ENCODE data around the gene MEGF6. TPM values are rescaled to one million over a fixed set of nuclear protein-coding genes. Genes with fewer than 3 reads are reported as not detected.

MEGF6 gene
- total RNA-seq, 2 experiments from 2014 or later, result 2.6 to 4.5 TPM

GRCh38 chr1:3522564-3523265 is 88.6 kb downstream of the MEGF6 start:
- DNase-seq (no peak), ATAC-seq (no peak)
- Mint-ChIP-seq H3K4me1 (no peaks in the 10 kb centered on the region), H3K27ac (no peak overlapping the region), H3K27me3 (no peaks in the 10 kb centered on the region), H3K36me3 (ENCODE audit: low read depth) (no peaks in the 10 kb centered on the region), H3K9me3 (ENCODE audit: low read depth) (no peaks in the 10 kb centered on the region), H3K4me3 (no peak overlapping the region)
- ChIA-PET POLR2A (no interaction called here), CTCF (interaction anchor here (0.7 kb wide), 1 partner anchor 984 kb away, joined by 3 read pairs; no protein-coding TSS in a partner anchor)
- intact Hi-C loops (cut with DNase I, micrococcal nuclease), result no loop called here

DNA sequence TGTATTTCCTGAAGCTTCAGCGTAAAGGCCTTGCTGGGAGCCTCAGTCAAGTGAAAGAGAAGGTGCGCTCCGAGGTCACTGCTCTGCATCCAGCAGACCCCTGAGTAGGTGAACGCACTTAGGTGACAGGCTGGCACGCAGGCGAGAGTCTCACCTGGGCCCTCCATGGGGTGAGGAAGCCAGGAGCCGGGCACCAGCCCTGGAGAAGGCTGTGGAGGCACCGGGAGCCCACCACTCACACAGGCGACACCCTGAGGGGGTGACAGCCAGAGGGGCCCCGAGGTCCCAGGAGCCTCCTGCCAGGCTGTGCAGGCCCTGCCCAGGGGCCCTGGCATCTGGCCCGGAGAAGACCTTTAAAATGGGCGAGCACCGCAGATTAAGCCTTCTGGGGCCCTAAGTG is 89.2 kb downstream of the MEGF6 start:
- no peaks in the 10 kb centered on the region for H3K4me1 Mint-ChIP-seq
- H3K27me3 Mint-ChIP-seq, result no peaks in the 10 kb centered on the region
- intact Hi-C loops (cut with DNase I, micrococcal nuclease), result no loop called here
- H3K36me3 Mint-ChIP-seq (ENCODE audit: low read depth), result no peaks in the 10 kb centered on the region
- ChIA-PET CTCF (no interaction called here), POLR2A (no interaction called here)
- H3K27ac Mint-ChIP-seq, result no peak overlapping the region
- DNase-seq, result no peak
- H3K4me3 Mint-ChIP-seq, result no peak overlapping the region
- H3K9me3 Mint-ChIP-seq (ENCODE audit: low read depth), result no peaks in the 10 kb centered on the region
- no peak for ATAC-seq

DNA sequence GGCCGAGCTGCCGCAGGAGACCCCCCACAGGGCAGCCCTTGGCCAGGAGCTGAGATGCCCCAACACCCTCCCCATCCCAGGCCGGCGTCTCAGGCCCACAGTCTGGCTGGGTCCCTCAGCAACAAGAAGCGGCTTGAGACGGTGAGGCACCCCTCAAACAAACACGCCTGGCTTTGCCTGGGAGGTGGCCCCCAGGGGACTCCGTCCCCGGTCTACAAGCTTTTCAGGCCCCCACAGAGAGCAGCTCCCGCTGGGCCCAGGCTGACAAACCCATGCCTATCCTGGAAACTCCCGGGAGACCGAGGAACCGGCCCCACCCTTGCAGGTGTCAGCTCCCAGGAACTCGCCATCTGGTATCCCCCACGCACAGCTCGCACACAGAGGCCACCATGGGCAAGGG is 89.9 kb downstream of the MEGF6 start:
- no peak for ATAC-seq
- Mint-ChIP-seq H3K27ac (no peak overlapping the region), H3K4me3 (no peak overlapping the region), H3K4me1 (no peaks in the 10 kb centered on the region), H3K36me3 (ENCODE audit: low read depth) (no peaks in the 10 kb centered on the region), H3K9me3 (ENCODE audit: low read depth) (no peaks in the 10 kb centered on the region), H3K27me3 (no peaks in the 10 kb centered on the region)
- DNase-seq, result no peak
- intact Hi-C loops (cut with DNase I, micrococcal nuclease), result no loop called here
- CTCF ChIA-PET, result no interaction called here
- POLR2A ChIA-PET, result no interaction called here

GRCh38 chr1:3520419-3521378 is 90.6 kb downstream of the MEGF6 start:
- H3K27ac Mint-ChIP-seq, result no peak overlapping the region
- ATAC-seq (no peak), DNase-seq (no peak)
- no peaks in the 10 kb centered on the region for H3K36me3 Mint-ChIP-seq (ENCODE audit: low read depth)
- intact Hi-C loops (cut with DNase I, micrococcal nuclease), result no loop called here
- H3K9me3 Mint-ChIP-seq (ENCODE audit: low read depth), result no peaks in the 10 kb centered on the region
- no peaks in the 10 kb centered on the region for H3K4me1 Mint-ChIP-seq
- H3K4me3 Mint-ChIP-seq, result no peak overlapping the region
- ChIA-PET POLR2A (no interaction called here), CTCF (no interaction called here)
- no peaks in the 10 kb centered on the region for H3K27me3 Mint-ChIP-seq

- no peak for ATAC-seq
- Mint-ChIP-seq H3K4me3 (no peak overlapping the region), H3K27me3 (no peaks in the 10 kb centered on the region), H3K36me3 (ENCODE audit: low read depth) (no peaks in the 10 kb centered on the region), H3K9me3 (ENCODE audit: low read depth) (no peaks in the 10 kb centered on the region), H3K4me1 (no peaks in the 10 kb centered on the region), H3K27ac (no peak overlapping the region)
- POLR2A ChIA-PET, result no interaction called here
- intact Hi-C loops (cut with DNase I, micrococcal nuclease), result no loop called here
- no peak for DNase-seq
- CTCF ChIA-PET, result interaction anchor here (1.1 to 2.0 kb wide), 2 partner anchors 101 to 102 kb away, joined by 3 to 5 read pairs; no protein-coding TSS in a partner anchor
These were observed 91.9 kb downstream of the MEGF6 start for GRCh38 chr1:3519301-3519885.

DNA sequence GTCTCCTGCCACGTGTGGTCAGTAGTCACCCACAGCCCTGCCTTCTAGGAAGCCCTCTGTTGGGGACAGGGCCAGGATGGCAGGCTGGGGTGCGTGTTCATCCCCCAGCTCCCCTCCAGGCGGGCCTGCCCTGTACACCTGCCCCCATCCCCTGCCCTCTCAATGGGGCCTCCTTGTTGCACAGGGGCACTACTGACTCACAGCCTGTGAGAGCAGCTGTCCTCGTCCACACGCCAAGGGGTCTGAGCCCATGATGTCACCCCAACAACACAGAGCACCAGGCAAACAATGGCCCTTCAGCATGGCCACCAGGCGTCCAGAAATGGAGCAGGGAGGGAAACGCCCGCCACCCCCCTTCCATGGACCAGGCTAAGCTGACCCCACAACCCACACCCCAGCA is 92.6 kb downstream of the MEGF6 start:
- Mint-ChIP-seq H3K27ac (no peak overlapping the region), H3K4me3 (no peak overlapping the region), H3K9me3 (ENCODE audit: low read depth) (no peaks in the 10 kb centered on the region), H3K27me3 (no peaks in the 10 kb centered on the region), H3K36me3 (ENCODE audit: low read depth) (no peaks in the 10 kb centered on the region), H3K4me1 (no peaks in the 10 kb centered on the region)
- POLR2A ChIA-PET, result no interaction called here
- no peak for ATAC-seq
- intact Hi-C loops (cut with DNase I, micrococcal nuclease), result no loop called here
- CTCF ChIA-PET, result interaction anchor here (0.6 to 2.0 kb wide), 7 partner anchors 11 to 206 kb away, joined by 3 to 9 read pairs (median 4); no protein-coding TSS in a partner anchor
- no peak for DNase-seq

GRCh38 chr1:3518256-3518655 is 93.1 kb downstream of the MEGF6 start:
- ChIA-PET CTCF (interaction anchor here (0.6 to 2.0 kb wide), 8 partner anchors 9 to 206 kb away, joined by 3 to 9 read pairs (median 4); no protein-coding TSS in a partner anchor), POLR2A (no interaction called here)
- no peaks in the 10 kb centered on the region for H3K36me3 Mint-ChIP-seq (ENCODE audit: low read depth)
- ATAC-seq (no peak), DNase-seq (peak; percentile 55)
- H3K27ac Mint-ChIP-seq, result no peak overlapping the region
- no peak overlapping the region for H3K4me3 Mint-ChIP-seq
- H3K4me1 Mint-ChIP-seq, result no peaks in the 10 kb centered on the region
- intact Hi-C loops (cut with DNase I, micrococcal nuclease), result no loop called here
- no peaks in the 10 kb centered on the region for H3K27me3 Mint-ChIP-seq
- no peaks in the 10 kb centered on the region for H3K9me3 Mint-ChIP-seq (ENCODE audit: low read depth)

GRCh38 chr1:3516911-3517675 is 94.2 kb downstream of the MEGF6 start:
- ChIA-PET CTCF (interaction anchor here (0.8 to 2.0 kb wide), 3 partner anchors 13 to 208 kb away, joined by 3 to 9 read pairs (median 5); no protein-coding TSS in a partner anchor), POLR2A (no interaction called here)
- no peak overlapping the region for H3K4me3 Mint-ChIP-seq
- DNase-seq, result no peak
- H3K27me3 Mint-ChIP-seq, result no peaks in the 10 kb centered on the region
- intact Hi-C loops (cut with DNase I, micrococcal nuclease), result no loop called here
- H3K36me3 Mint-ChIP-seq (ENCODE audit: low read depth), result peaks cover 3% of the 10 kb centered on the region
- no peak for ATAC-seq
- H3K27ac Mint-ChIP-seq, result no peak overlapping the region
- no peaks in the 10 kb centered on the region for H3K4me1 Mint-ChIP-seq
- H3K9me3 Mint-ChIP-seq (ENCODE audit: low read depth), result no peaks in the 10 kb centered on the region

DNA sequence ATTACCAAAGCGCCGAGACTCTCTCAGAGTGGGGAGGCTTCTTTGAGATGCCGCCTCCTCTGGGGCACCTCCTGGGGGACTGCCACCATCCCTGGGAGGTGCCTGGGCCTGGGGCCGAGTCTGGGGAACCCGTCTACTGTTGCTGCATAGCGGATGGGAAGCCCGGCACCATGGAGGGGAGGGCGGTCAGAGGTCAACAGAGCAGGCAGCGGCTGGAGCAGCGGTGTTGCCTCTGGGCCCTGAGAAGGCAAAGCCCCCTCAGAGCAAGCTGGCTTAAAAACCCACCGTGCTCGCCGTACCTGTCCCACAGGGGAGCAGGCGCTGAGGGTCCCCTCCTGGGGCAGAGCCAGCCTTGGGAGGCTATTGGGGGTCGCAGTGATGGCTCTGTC is 94.8 kb downstream of the MEGF6 start:
- CTCF ChIA-PET, result interaction anchor here (0.5 kb wide), 1 partner anchor 347 kb away, joined by 3 read pairs; no protein-coding TSS in a partner anchor
- intact Hi-C loops (cut with DNase I, micrococcal nuclease), result no loop called here
- ATAC-seq (no peak), DNase-seq (no peak)
- Mint-ChIP-seq H3K9me3 (ENCODE audit: low read depth) (no peaks in the 10 kb centered on the region), H3K4me1 (no peaks in the 10 kb centered on the region), H3K4me3 (no peak overlapping the region), H3K36me3 (ENCODE audit: low read depth) (peaks cover 3% of the 10 kb centered on the region), H3K27ac (no peak overlapping the region), H3K27me3 (no peaks in the 10 kb centered on the region)
- POLR2A ChIA-PET, result no interaction called here

GRCh38 chr1:3515774-3516480 is 95.4 kb downstream of the MEGF6 start:
- ATAC-seq (no peak), DNase-seq (no peak)
- H3K27ac Mint-ChIP-seq, result no peak overlapping the region
- no peak overlapping the region for H3K4me3 Mint-ChIP-seq
- H3K9me3 Mint-ChIP-seq (ENCODE audit: low read depth), result no peaks in the 10 kb centered on the region
- intact Hi-C loops (cut with DNase I, micrococcal nuclease), result no loop called here
- no peaks in the 10 kb centered on the region for H3K4me1 Mint-ChIP-seq
- CTCF ChIA-PET, result interaction anchor here (0.5 kb wide), 1 partner anchor 348 kb away, joined by 3 read pairs; no protein-coding TSS in a partner anchor
- POLR2A ChIA-PET, result no interaction called here
- H3K27me3 Mint-ChIP-seq, result no peaks in the 10 kb centered on the region
- peaks cover 3% of the 10 kb centered on the region for H3K36me3 Mint-ChIP-seq (ENCODE audit: low read depth)

DNA sequence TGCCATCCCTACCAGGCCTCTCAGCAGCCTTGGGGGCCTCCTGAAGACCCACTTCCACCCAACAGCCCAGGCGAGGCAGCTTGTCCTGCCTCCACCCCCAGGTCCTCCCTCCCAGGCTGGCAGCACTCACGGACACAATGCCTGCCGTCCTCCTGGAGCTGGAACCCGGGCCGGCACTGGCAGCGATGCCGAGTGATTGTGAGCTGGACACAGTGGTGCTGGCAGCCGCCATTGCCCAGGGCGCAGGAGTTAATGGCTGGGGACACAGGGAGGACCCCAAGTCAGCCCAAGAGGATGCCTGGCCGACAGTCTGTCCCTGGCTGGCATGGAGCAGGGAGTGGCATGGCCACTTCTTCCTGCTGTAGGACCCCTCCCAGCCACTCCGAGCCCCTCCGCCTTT is 96.0 kb downstream of the MEGF6 start:
- H3K4me3 Mint-ChIP-seq, result no peak overlapping the region
- peaks cover 3% of the 10 kb centered on the region for H3K36me3 Mint-ChIP-seq (ENCODE audit: low read depth)
- CTCF ChIA-PET, result no interaction called here
- ATAC-seq (no peak), DNase-seq (no peak)
- intact Hi-C loops (cut with DNase I, micrococcal nuclease), result no loop called here
- POLR2A ChIA-PET, result no interaction called here
- no peaks in the 10 kb centered on the region for H3K27me3 Mint-ChIP-seq
- H3K27ac Mint-ChIP-seq, result no peak overlapping the region
- H3K9me3 Mint-ChIP-seq (ENCODE audit: low read depth), result no peaks in the 10 kb centered on the region
- no peaks in the 10 kb centered on the region for H3K4me1 Mint-ChIP-seq

Data from activated CD4-positive, alpha-beta T cell treated with anti-CD3 and anti-CD28 coated beads for 36 hours (primary cell).